H7 (cell line): ENCODE results near the gene ATRIP. TPM values are rescaled to one million over a fixed set of nuclear protein-coding genes. Genes with fewer than 3 reads are reported as not detected.

Experiments used
- DNase-seq: peaks from one replicate; pipeline ENCODE4 v3.0.0; 2012
- H3K27me3 ChIP-seq: 2 replicates; pipeline ENCODE4 v1.6.0; 2011; ENCODE audit warnings: mild to moderate bottlenecking, low read length; ENCODE audit not compliant: control insufficient read depth, insufficient read depth
- H3K36me3 ChIP-seq: replicated peaks from 2 replicates; pipeline ENCODE4 v1.5.1; 2011; ENCODE audit warnings: low read length; ENCODE audit not compliant: control insufficient read depth, insufficient read depth
- H3K4me3 ChIP-seq: 2 replicates; pipeline ENCODE4 v1.5.1; 2011; ENCODE audit warnings: low read depth, mild to moderate bottlenecking, control low read depth, low read length, moderate library complexity; ENCODE audit not compliant: insufficient read depth
- total RNA-seq: library from RNA; depleted of rRNA; stranded (reverse); fragments of >200 nt; shearing (Covaris generic); gene quantifications from 2 replicates; pipeline ENCODE4 v1.2.3, GENCODE V29; 2014; rRNA removed

ATRIP gene
- total RNA-seq, 1 experiment from 2014 or later, result 18.5 TPM

DNA sequence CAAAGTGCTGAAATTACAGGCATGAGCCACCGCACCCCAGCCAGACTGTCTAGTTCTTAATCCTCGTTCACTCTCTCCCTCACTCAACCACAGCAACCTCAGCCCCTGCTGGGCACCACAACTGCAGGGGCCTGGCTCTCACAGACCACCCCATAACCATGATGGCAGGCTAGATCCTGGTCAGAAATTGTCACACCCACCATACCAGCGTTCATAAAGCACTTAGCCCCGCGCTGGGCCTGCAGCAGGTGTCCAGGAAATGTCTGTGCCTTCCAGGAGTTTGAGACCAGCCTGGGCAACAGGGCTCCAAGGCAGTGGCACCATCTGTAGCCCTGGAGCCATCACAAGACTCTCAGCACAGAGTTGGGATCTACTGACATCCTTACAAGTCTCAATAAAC, 55.6 kb downstream of the ATRIP start:
- no peaks in the 10 kb centered on the region; the same call in 1 of the 2 replicates for H3K36me3 ChIP-seq
- H3K27me3 ChIP-seq, result peaks cover 2% of the 10 kb centered on the region; the same call in 1 of the 2 replicates
- H3K4me3 ChIP-seq, result no peak overlapping the region
- DNase-seq, result no peak

DNA sequence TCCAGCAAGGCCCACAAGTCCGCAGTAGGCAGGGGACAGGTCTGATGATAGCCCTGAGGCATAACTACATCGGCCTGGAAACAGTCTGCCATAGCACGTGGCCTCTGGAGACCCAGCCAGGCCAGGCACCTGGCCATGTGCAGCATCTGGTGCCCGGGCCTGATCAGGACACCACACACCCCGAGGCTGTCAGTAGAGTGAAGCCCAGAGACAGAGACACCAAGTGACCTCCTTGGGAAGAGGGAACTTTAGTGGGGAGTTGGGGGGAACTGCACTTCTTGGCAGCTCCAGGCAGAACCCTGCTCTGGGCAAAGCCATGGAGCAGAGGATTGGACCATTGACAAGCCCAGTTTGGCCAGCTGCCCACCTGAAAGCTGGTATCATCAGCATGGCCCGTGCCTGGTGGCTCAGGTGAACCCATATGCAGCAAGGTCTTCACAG, 56.2 kb downstream of the ATRIP start:
- Histone ChIP-seq H3K4me3 (no peak overlapping the region), H3K27me3 (peaks cover 2% of the 10 kb centered on the region; the same call in 1 of the 2 replicates), H3K36me3 (no peaks in the 10 kb centered on the region; the same call in 1 of the 2 replicates)
- DNase-seq, result no peak

DNA sequence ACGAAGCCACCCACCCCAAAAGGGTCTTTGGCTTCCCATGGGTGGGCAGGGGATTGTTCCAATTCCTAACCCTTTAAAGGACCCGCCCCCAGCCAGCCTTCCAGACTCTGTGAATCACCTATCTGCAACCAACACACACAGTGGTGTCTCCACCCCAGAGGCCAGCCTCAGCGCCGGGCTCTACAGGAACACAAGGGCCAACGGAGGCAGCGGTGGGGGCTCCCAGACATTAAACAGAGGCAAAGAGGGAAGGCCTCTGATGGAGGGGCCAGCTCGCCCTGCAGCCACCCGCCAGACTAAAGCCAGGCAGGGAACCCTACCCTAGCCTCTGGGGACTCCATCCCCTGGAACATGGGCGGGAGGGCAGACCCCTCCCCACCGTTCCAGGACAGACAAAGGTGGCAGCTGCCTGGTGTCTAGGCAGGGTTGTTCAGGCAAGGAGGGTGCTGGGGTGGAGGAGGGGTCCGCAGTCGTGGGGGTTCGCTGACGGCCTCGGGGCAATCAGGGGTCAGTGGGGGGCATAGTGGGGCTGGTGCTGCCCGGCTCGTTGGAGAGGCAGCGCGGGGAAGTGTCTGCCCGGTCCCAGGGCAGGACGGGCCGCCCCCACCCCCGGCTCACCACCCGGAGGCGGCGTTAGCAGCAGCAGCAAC, 57.0 kb downstream of the ATRIP start:
- DNase-seq, result peak; percentile 74
- peaks cover 2% of the 10 kb centered on the region; the same call in 1 of the 2 replicates for H3K27me3 ChIP-seq
- H3K4me3 ChIP-seq, result peak overlapping the region; percentile 71
- no peaks in the 10 kb centered on the region for H3K36me3 ChIP-seq

- H3K36me3 ChIP-seq, result no peaks in the 10 kb centered on the region
- peak; percentile 86 for DNase-seq
- H3K4me3 ChIP-seq, result peak within 1 kb of the TSS; percentile 71
- H3K27me3 ChIP-seq, result peaks cover 2% of the 10 kb centered on the region; the same call in 1 of the 2 replicates
These were observed 57.8 kb downstream of the ATRIP start, which contains the start of gene SHISA5 for GRCh38 chr3:48504051-48504946. Gene SHISA5 (minus strand): TSS chr3:48504174. CDS start chr3:48504094, 80 bp downstream.

GRCh38 chr3:48505146-48505545, 58.6 kb downstream of the ATRIP start:
- no peaks in the 10 kb centered on the region for H3K36me3 ChIP-seq
- no peak for DNase-seq
- no peak overlapping the region for H3K4me3 ChIP-seq
- peaks cover 2% of the 10 kb centered on the region; the same call in 1 of the 2 replicates for H3K27me3 ChIP-seq

GRCh38 chr3:48505968-48506504, 59.5 kb downstream of the ATRIP start:
- no peak for DNase-seq
- Histone ChIP-seq H3K36me3 (no peaks in the 10 kb centered on the region), H3K4me3 (no peak overlapping the region), H3K27me3 (peaks cover 2% of the 10 kb centered on the region; the same call in 1 of the 2 replicates)

DNA sequence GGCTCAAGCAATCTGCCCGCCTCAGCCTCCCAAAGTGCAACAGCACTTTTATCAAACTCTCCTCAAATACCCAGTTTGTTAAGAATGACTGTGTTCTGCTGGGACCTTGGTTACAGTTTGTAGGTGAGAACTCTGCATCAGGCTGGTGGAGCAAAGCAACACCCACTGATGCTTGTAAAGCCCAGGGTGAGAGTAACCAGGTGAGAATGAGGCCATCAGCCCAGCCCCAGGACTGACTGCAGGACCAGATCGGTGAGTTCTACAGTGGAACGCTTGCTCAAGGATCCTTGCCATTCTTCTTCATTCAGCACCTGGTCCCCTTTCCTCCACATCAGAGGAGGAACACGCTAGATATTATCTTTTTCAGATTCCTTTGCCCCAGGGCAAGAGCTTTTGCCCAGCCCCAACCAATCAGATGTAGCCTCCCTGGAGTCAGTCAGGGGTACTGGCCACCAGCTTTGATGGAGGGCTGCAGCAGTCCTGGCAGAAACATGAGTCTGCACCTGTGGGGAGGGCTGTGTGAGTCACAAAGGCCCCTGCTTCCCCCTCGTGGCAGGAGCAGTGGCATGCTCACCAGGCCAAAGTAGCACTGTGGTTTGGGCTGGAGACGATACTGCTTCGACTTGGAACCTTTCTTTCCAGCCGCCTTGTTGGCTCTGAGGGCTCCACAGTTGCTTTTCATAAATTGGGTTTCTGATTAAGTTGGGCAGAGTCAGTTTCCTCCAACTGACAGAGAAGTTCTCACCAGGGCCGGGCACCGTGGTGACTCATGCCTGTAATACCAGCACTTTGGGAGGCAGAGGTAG, 60.9 kb downstream of the ATRIP start:
- no peak overlapping the region for H3K4me3 ChIP-seq
- DNase-seq, result peak; percentile 90

GRCh38 chr3:48511551-48511950, 65.0 kb downstream of the ATRIP start:
- no peaks in the 10 kb centered on the region for H3K27me3 ChIP-seq
- DNase-seq, result no peak
- no peak overlapping the region for H3K4me3 ChIP-seq
- H3K36me3 ChIP-seq, result no peaks in the 10 kb centered on the region

More for the DNA sequence above, 60.9 kb downstream of the ATRIP start:
- Histone ChIP-seq H3K27me3 (peaks cover 2% of the 10 kb centered on the region; the same call in 1 of the 2 replicates), H3K36me3 (no peaks in the 10 kb centered on the region)

DNA sequence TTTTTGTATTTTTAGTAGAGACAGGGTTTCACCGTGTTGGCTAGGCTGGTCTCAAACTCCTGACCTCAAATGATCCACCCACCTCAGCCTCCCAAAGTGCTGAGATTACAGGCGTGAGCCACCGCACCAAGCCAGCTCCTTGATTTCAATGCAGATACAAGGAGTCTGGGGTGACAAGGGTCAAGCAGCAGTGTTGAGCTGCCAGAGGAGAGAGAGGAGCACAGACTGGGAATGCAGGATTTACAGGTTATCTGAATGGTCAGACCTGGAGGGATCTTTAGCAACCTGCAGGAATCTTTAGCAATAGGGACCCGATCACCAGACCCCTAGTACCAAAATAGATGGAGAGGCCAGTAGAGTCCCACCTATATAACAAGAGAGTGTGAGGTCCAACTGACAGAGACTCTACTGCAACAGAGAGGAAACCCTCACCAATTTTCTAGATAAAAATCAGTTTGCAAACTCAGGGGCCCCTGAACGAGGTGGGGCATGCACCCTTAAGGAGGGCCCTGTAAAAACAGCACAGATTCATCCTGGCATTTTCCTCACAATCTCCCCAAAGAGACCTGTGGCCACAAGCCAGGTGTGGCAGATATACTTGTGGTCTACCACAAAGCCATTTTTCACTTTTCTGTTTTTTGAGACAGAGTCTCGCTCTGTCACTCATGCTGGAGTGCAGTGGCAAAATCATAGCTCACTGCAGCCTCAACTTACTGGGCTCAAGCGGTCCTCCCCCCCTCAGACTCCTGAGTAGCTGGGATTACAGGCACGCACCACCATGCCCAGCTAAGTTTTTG, 68.1 kb downstream of the ATRIP start:
- Histone ChIP-seq H3K36me3 (peaks cover 4% of the 10 kb centered on the region), H3K4me3 (no peak overlapping the region), H3K27me3 (no peaks in the 10 kb centered on the region)
- DNase-seq, result no peak

Other genes with a start within 250 kb of the ATRIP start
- gene CAMP, start 223.2 kb upstream of the ATRIP start, total RNA-seq, result not detected in 2 replicates
- 42.6 and 47.4 TPM in 2 replicates for gene ZNF589, start 205.6 kb upstream of the ATRIP start, total RNA-seq
- 24.2 and 29.7 TPM in 2 replicates for gene NME6, start 145.4 kb upstream of the ATRIP start, total RNA-seq
- gene SPINK8, start 113.1 kb upstream of the ATRIP start, total RNA-seq, result not detected in 2 replicates
- gene FBXW12, start 74.5 kb upstream of the ATRIP start, total RNA-seq, result 0.07 and 0.67 TPM in 2 replicates
- 46.5 and 65.7 TPM in 2 replicates for gene PLXNB1, start 16.7 kb upstream of the ATRIP start, total RNA-seq
- 51.4 and 59.1 TPM in 2 replicates for gene CCDC51, start 6.6 kb upstream of the ATRIP start, total RNA-seq
- gene TMA7, start 6.5 kb upstream of the ATRIP start, total RNA-seq, result 222 and 264 TPM in 2 replicates
- 195 and 200 TPM in 2 replicates for gene SHISA5, start 57.4 kb downstream of the ATRIP start, total RNA-seq
- 11.4 and 22.0 TPM in 2 replicates for gene PFKFB4, start 110.1 kb downstream of the ATRIP start, total RNA-seq
- 0.15 and 0.69 TPM in 2 replicates for gene UCN2, start 117.0 kb downstream of the ATRIP start, total RNA-seq
- gene COL7A1, start 148.6 kb downstream of the ATRIP start, total RNA-seq, result 19.4 and 29.4 TPM in 2 replicates
- 492 and 610 TPM in 2 replicates for gene UQCRC1, start 162.9 kb downstream of the ATRIP start, total RNA-seq
- gene TMEM89, start 175.0 kb downstream of the ATRIP start, total RNA-seq, result 0.78 TPM in 1 of 2 replicates, not detected in the other
- gene SLC26A6, start 188.7 kb downstream of the ATRIP start, total RNA-seq, result 70.5 and 76.0 TPM in 2 replicates
- gene CELSR3, start 216.1 kb downstream of the ATRIP start, total RNA-seq, result 14.3 and 18.7 TPM in 2 replicates
- gene NCKIPSD, start 239.2 kb downstream of the ATRIP start, total RNA-seq, result 43.8 and 48.8 TPM in 2 replicates